Measurements from ENCODE around the gene RTN4RL1.
"Not testable (repeated sequence)": the region's sequence is repeated elsewhere in the genome, so short reads cannot be mapped to it uniquely, and the experiment has no call there.

Gene RTN4RL1

GRCh38 chr17:1997927-1998742, 27.0 kb downstream of the RTN4RL1 start:
- DNase-seq: no peak

GRCh38 chr17:1997289-1997926, 27.7 kb downstream of the RTN4RL1 start:
- DNase-seq: no peak

DNA sequence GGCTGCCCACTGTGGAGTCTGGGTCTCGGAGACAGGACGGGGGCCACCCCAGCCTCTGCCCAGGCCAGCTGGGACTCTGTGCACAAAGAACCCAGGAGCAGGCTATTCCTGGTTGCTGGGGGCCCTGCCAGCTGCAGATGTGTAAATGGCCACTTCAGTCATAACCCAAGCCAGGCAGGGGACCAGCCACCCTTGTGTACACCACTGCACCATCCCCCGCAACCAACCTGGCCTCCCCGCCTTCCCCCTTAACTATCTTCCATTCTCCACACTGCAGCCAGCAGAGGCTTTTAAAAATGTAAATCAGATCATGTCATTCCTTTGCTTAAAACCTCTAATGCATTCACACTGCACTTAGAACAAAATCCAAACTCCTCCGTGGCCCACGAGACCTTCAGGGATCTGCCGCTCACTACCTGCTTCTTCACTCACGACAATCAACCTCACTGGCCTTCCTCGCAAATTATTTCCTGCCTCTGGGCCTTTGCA, 28.3 kb downstream of the RTN4RL1 start:
- no peak for DNase-seq

DNA sequence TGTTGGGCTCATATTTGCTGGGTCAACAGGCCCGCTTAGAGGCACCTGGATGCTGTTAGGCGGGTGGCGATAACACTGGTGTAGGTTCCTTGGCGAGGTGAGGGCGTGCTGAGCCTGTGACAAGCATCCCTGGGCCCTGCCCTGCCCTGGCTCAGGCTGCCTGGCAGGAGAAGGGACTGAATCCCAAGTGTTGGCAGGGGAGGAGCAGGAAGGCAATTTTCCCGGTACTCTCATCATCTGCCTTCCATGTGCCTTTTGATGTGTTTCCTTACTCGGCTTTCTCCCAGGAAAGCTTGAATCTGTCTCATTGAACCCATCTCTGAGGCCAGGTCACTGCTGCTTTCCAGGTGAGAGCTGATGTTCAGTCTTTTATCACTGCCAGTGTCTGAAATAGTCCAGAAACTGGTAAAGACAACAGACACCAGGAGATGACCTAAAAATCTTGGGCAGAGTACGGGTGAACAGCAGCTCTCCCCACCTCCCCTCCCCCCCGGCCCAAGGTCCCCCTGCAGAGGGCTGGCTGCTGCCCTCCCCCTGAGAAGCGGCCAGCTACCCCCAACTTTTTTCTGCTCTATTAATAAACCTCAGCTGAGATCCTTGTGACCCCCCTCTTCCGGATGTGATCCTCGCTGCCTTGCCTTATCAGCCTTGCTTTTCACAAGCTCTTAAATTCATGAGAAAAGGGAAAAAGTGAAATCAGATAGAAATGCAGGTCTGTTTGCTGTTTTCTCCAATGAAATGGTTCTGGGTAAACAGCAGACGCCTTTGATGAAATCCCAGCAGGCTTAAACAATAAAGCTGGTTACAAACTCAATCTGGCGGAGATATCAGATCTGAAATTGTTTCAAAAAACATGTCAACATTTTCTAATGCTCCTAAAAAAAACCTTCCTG, 29.0 kb downstream of the RTN4RL1 start:
- no peak for DNase-seq

DNA sequence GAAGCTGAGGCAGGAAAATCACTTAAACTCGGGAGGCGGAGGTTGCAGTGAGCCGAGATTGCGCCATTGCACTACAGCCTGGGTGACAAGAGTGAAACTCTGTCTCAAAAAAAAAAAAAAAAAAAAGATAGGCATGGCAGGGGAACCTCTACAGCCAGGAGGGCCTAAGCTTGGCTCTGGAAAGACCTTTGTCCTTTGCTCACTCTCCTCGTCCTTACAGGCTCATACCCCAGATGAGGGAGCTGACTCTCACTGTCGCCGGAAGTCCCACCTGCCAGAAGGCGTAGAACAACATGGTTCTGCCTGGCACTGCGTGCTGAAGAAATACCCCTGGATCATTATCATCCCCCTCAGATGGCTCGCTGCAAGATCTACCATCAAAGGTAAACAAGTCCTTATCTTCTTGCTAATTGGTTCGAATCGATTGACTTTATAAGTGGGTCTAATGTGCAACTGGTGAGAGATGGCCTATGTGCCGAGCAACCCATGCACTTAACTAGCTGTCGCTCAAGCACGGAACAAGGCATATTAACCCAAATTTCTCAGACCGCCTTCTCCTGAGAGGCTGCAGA, 29.7 kb downstream of the RTN4RL1 start:
- DNase-seq: no peak

DNA sequence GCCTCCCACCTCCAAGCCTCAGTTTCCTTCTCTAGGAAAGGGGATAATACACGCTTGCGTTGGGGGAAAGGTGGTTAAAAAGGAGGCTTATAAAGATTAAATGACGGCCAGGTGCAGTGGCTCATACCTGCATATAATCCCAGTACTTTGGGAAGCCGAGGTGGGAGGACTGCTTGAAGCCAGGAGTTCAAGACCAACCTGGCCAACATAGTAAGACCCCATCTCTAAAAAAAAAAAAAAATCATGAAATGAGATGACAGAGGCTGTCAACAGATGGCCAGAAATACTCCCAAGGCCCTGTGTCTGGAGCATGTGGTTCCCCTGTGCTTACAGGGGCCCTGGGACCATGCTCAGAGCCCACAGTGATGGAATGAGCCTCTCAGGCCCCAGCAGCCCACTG, 30.4 kb downstream of the RTN4RL1 start:
- DNase-seq: no peak

- DNase-seq: no peak
Observed at GRCh38 chr17:1992541-1992940, 32.6 kb downstream of the RTN4RL1 start.

GRCh38 chr17:1989135-1989534, 36.0 kb downstream of the RTN4RL1 start:
- no peak for DNase-seq

- no peak for DNase-seq
Observed at GRCh38 chr17:1986783-1987451, 38.2 kb downstream of the RTN4RL1 start.

DNA sequence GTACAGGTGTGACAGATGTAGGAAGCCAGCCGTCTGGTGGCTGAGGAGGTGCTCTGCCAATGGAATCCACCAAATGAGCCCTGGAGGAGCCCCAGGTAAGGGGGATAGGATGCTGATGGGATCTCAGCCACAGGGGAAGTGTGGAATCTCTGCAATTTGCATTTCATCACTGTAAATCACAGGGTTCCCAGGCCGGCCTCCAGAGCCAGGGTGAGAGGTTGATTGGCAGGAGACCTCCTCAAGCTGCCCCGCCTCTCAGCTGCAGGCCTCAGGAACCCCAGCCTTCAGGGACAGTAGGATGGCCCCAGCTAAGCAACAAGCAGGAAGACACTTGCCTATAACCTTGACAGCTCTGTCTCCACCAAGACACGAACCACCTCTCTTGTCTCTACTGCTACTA, 39.4 kb downstream of the RTN4RL1 start:
- no peak for DNase-seq

DNA sequence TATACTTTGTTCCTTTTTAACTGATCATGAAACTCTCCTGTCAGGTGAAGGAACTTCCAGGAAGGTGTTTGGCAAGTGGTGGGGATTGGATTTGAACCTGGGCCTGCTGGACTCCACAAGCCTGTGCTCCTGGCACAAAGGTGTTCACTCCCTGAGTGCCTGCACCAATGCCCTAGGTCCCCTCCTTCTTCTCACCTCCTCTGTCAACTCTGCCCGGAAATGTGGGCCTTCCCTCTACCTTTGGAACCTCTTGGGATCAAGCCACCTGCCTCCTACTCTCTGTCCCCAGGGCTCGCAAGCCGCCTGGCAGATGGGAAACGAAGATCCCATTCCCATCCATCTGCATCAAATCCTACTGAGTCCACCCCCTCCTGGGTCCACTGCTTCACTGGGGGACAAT, 40.0 kb downstream of the RTN4RL1 start:
- no peak for DNase-seq

DNA sequence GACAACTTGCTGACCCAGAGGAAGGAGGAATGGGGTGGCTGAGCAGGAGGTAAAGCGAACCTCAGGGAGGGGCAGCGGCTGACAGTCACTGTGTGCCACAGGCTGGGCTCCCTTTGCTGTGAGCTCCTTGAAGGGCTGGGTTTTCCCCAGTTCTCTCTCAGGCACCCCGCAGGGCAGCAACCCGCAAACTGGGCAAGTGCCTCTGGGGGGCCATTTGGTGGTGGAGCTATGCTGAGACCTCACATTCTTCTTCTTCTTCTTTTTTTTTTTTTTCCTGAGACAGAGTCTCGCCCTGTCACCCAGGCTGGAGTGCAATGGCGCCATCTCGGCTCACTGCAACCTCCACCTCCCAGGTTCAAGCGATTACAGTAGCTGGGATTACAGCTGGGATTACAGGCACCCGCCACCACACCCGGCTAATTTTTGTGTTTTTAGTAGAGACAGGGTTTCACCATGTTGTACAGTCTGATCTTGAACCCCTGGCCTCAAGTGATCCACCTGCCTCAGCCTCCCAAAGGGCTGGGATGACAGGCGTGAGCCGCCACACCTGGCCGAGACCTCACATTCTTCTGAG, 42.3 kb downstream of the RTN4RL1 start:
- DNase-seq: not testable (repeated sequence)

DNA sequence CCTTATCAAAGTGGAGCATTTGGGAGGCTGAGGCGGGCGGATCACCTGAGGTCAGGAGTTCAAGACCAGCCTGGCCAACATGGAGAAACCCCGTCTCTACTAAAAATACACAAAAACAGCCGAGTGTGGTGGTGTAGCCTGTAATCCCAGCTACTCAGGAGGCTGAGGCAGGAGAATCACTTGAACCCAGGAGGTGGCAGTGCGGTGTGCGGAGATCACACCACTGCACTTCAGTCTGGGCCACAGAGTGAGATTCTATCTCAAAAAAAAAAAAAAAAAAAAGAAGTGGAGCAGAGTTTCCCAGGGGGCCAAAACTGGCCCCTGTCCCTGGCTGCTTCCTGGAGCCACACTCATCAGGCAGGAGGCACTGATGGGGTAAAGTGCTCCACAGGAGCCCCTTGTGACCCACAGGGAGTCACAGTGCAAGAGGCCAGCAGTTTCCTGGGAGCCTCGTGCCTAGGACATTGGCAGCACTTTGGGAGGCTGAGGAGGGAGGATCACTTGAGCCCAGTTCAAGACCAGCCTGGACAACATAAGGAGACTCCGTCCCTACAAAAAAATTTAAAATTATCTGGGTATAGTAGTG, 44.4 kb downstream of the RTN4RL1 start:
- DNase-seq: no peak

GRCh38 chr17:1979182-1979985, 45.8 kb downstream of the RTN4RL1 start:
- DNase-seq: no peak

GRCh38 chr17:1978396-1978949, 46.7 kb downstream of the RTN4RL1 start:
- DNase-seq: no peak

- no peak for DNase-seq
Observed at GRCh38 chr17:1977583-1978395, 47.3 kb downstream of the RTN4RL1 start.

- DNase-seq: no peak
Observed at GRCh38 chr17:1976683-1977064, 48.5 kb downstream of the RTN4RL1 start.

- no peak for DNase-seq
Observed at GRCh38 chr17:1976000-1976682, 49.0 kb downstream of the RTN4RL1 start.

- no peak for DNase-seq
Observed at GRCh38 chr17:1975573-1975972, 49.6 kb downstream of the RTN4RL1 start.

Measured in activated naive CD4-positive, alpha-beta T cell treated with anti-CD3 and anti-CD28 coated beads, Interleukin-2, amount 50 U/mL, for 16 hours (primary cell).